Stimulated activated CD4-positive, alpha-beta T cell treated with anti-CD3 and anti-CD28 coated beads, Interleukin-4, amount 100 ng/mL, for 24 hours (primary cell): ENCODE results near the gene GALNT9.

Experiments used
- DNase-seq: peaks from one replicate; pipeline ENCODE4 v3.0.0-alpha.2; 2020

Gene GALNT9

DNA sequence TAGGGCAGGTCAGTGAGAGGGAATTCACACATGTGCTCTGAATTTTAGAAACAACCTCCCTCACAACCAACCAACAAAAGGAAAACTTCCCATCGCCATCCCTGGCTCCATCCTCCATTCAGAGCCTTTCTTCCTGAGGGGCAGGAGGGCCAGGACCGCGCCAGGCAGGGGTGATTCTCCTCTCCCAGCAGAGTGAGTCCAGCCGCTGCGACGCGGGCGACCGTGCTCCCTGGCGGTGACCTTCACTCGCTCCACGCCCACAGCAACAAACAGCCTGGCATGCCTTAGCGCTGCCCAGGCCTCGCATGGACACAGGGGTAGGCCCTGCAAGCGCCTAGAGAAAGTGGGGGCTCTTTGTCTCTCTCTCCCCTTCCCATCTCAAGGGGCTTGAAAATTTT is 3.7 kb downstream of the GALNT9 start:
- DNase-seq, result no peak

DNA sequence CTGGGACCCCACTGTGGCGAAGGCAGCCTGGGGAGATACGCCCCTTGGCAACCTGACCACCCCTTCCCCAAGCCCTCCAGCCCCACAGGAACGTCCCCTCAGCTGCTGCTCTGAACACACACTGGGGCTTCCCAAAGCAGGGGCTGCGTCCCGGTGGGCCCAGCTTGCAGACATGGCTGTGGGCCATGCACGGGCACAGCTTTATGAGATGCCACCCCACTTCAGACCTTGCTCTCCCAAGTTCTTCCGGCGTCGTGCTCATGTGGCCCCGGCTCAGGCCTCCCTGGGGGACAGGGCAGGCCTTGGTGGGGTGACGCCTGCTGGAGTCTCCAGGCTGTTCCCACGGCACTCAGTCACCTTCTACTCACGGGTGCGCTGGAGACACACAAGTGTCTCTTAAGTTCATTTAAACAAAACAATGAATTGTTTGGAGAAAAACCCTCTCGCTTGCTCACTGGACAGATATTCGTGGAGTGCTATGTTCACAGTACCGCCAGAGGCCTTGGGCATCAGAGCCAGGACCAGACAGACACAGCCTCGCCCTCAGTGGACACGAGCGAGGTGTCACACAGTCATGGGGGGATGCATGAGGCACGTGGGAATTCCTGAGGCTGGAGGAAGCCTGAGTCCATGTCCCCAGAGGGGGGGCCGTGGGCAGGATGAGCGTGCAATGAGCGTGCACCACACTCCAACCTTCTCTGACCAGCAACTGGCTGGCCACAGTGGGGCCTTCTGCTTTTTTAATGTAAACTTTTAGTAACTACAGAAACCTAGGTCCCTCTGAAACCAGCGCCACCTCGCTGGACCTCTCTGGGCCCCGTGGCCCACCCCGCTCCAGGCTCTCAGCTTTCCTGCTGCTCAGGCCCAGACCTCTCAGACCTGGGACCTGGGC is 4.3 kb downstream of the GALNT9 start:
- no peak for DNase-seq

DNA sequence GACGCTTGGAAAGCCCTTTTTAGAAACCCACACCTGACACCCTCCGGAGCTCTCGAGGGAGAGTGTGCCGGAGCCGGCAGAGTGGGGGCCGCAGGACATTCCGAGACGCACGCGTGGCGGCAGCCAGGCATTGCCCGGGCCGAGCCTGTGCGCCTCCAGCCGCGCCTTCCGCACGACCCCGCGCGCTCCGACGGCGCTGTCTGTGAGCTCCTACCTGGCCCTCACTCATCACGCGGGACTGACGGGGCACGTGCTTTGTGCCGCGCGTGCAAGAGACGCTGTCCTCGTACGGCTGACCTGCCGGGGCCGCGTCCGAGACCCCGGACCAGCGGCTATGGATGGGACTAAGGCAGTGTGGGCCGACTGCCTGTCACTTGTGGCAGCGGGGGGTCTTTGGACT is 5.2 kb downstream of the GALNT9 start:
- DNase-seq, result no peak

DNA sequence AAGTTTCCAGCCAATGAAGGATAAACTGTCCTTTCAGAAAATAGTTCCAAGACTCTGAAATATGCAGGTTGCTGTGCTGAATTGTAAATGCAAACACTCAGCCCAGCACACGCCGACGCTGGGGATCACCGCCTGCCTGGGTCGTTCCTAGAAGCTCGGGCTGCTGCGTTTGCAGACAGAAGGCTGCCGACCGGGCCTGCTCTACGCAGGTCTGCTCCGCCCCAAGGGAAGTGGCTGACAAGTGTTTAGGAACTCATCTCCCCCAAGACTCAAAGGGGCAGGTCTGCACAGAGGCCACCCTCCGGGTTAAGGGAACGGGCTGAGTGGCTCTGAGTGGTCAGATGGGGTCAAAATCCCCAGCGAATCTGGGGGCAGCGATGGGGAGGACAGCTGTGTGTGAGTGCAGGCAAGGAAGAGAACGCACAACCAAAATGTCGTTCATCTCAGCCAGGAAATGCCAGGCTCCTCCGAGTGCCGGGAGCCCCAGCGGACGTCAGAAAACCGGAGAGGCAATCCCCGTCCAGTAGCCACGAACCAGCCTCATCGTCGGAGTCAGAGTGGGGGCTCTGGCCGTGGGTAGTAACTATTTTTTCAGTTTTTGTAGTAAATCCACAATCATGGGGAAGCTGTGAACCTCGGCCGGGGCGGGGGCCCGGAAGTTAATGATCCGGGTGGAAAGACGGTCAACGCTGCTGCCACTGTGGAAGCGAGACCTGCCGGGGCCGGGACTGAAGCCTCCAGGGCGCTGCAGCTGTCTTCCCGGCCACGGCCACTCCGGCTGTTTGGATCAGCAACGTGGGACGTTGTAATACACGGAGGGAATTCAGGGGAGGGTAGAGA is 6.0 kb downstream of the GALNT9 start:
- no peak for DNase-seq

DNA sequence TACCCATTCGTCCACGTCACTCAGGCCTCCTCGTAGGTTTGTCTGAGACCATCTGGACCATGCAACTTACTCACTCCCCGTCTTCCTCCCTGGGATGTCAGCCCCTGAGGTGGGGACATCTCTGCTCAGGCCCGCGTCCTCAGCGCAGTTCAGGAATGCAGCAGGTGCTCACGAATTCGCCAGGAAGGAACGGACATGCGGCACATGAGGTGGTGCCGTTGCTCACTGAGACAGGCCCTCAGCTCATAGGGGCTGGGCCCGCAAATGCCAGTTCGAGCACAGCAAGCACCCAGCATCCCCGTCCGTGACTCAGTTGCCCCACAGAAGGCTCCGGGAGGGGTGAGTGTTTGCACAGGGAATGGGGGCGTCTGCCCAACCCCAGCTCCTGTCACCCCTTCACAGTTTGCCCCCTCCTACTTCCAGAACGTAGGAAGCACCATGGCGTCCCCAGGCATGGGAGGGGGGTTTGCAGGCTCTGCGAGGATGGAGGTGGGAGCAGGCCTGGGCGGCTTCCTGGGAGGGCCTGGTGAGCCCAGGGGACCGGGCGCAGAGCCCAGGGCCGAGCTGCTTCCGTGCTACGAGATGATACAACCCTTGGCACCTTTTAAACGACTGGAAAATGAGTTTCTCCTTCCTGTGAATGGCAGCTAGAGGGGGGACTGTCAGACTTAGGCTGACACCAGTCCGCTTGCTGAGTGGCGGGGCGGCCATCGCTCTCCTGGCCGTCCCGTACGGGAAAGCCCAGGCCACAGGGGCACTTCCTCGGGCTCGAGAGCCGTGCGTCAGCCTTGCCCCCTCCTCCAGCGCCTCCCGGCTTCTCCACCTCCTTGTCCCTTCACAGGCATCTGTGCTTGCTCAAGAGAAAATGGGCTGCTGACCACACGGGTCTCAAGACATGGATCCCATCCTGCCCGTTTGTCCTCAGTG is 6.9 kb downstream of the GALNT9 start:
- no peak for DNase-seq

DNA sequence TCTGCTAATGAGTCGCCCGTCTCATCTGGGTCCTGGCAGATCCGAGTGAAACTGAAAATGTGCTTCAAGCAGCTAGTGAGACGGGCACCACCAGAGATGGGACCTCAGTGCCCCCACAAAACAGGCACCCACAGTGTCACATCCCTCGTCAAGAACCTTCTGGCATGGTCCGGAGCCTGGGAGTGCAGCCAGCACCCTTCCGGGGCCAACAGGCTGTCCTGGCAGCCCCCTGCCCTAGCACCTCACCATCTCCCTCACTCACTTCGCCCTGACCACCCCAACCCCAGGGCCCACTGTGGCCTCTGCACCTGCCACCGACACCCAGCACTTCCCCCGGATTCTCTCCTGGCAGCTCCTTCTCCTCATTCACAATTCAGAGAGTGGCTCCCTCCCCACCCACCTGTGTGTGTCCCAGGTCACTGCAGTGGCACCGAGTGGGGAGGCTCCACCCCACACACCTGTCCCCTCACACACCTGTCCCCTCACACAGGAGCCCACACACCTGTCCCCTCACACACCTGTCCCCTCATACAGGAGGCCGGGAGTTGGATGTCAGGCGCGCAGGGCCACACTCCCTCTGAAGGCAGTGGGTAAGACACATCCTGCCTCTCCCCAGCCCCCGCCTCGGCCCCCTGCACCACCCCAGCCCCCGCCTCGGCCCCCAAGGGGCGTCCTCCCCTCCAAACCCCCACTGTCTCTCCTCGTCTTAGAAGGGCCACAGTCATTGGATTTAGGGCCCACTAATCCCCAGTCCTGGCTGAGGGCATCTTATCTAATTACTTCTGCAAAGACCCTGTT is 7.9 kb downstream of the GALNT9 start:
- DNase-seq, result no peak

DNA sequence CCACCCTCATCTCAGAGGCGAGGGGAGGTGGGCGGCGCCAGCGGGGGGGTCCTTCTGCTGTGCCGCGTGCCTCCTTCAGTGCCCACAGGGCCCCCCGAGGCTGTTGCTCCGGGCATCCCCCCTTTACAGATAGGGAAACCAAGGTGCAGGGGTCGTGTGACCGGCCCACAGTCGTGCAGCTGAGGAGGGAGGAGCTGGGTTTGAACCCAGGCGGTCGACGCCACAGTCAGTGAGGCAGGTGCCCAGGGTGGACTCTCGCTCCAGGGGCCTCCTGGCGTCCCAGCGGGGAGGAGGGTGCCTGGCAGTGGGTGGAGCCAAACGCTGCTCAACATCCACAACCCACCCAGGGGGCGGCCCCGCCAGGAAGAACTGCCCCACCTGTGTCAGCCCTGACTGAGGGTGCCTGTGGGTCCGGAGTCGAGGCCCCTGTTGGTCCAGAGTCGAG is 8.6 kb downstream of the GALNT9 start:
- DNase-seq, result no peak

DNA sequence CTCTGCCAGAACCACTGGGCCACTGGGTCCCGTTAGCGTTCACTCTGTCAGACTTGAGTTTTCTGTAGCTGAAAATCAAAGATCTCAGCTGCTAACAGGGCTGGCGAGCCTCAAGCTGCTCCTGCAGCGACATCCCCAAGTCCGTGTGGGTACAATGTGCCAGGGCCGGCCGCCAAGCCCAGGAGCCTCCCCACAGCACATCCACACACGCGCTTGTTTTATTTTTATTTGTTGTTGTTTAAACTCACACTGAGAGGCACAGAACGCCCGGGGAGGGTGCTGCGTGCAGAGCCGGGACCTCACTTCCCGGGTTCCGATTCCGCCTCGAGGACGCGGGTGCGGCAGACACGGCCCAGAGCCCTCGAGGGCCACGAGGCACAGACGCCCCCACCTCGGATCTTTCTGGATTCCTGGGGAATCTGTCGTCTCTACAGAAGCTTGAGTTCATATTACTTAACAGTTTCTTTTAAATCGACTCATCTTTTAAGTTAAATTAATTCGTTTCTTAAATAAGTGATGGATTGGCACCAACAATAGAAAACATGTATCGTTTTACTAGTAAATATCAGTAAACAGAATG is 9.3 kb downstream of the GALNT9 start:
- no peak for DNase-seq

DNA sequence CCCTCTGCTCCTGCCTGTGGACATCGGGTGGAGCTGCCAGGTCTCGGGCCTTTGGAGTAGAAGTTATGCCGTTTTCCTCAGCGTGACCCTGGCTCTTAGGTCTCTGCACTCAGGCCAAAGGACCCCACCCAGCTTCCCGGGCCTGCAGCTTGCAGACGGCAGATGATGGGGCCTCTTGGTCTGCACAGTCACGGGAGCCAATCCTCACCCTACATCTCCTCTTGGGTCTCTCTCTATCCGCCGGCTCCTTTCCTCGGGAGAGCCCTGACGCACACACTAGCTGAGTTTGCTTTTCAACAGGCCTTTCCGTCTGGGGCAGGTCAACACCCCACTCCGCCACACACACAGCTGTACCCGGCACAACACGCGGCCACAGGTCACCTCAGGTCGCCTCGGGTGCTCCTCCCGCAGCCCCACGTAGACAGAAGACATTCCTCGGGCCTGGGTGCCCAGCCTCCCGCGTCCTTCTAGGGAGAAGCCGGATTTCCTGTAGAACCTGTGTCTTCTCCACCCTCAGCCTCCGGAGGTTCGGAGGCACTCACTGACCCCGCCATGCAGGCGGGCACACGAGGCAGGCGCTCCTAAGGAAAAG is 9.9 kb downstream of the GALNT9 start:
- DNase-seq, result no peak

DNA sequence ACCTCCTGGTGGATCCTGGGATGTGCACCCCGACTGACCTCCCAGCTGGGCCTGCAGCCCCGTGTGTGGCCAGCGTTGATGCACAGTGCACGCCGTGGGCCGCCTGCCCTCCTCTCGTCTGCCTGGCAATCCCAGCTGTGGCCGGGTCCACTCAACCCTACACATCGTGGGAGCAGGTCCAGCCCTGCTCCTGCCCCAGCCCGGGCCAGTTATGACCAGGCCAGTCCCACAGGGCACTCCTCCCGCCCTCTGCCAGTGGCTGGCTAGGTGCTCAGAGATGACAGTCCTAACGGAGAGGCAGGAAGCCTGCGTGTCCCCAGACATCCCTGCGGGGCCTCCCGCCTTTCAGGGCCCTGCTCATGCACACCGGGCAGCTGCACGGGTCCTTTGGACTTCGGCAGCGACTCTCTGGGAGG is 10.8 kb downstream of the GALNT9 start:
- DNase-seq, result no peak

DNA sequence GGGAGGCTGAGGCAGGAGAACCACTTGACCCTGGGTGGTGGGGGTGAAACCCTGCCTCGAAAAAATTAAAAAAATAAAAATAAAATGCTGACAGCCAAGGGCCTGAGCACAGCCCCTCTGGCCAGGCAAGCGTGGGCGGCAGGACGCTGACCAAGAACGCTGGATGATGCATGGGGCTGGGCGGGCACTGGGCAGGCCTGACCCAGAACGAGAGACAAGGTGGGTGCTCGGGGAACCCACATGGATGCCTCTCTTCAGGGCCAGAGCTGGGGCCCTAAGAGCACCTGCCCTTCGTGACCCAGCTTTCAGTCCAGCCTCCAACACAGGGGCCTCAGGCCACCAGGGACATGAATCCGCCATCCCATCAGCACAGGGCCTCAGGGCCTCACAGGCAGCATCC is 11.3 kb downstream of the GALNT9 start:
- DNase-seq, result no peak

DNA sequence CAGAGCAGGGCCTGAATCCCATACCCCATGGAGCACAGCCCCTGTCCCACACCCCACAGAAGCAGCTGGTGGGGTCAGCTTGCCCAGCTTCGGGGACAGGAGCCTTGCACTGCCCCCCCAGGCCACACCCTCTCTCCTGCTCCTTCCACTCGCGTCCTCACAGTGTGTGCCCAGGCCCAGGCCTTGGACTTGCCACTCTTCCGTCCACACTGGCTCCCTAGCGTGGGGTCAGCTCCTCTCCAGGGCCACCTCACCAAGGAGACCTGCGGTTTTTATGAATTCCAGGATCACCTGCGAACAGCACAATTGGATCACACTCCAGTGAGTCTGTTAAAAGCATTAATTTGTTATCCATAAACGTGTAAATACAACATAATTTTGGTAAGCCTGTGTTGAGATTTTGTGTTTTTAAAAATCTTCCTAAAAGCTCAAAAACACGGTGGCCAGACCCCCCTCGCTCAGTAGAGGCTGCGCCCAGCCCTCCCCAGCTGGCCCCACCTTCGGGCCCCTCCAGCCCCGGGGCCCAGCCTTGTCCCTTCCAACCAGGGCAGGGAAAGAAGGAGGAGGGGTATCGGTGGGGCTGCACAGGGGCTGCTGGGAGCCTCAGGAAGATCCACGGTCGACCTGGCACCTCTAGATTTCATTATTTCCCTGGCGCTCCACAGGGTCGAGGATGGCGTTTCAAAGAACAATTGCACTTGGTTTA is 12.0 kb downstream of the GALNT9 start:
- DNase-seq, result no peak

DNA sequence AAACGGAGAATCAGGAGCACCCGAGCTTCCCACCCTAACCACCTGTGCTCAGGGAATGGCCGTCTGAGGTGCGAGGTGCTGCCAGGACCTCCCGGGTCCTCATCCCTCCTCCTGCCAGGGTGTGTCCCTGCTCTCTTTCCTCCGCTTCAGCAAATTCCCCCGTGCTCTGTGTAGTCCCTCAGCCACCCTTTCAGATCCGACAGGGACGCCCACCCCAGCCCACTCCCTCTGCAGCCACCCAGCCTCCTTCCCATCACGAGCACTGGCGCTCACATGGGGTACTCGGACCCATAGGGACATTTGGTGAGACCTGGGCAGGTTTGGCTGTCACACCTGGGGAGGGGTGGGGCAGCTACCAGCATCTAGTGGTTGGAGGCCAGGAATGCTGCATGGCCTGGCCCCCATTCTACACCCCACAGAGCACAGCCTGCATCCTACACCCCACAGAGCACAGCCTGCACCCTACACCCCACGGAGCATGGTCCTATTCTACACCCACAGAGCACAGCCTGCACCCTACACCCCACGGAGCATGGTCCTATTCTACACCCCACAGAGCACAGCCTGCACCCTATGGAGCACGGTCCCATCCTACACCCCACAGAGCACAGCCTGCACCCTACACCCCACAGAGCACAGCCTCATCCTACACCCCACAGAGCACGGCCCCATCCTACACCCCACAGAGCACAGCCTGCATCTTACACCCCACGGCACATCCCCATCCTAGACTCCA is 12.7 kb downstream of the GALNT9 start:
- DNase-seq, result no peak

DNA sequence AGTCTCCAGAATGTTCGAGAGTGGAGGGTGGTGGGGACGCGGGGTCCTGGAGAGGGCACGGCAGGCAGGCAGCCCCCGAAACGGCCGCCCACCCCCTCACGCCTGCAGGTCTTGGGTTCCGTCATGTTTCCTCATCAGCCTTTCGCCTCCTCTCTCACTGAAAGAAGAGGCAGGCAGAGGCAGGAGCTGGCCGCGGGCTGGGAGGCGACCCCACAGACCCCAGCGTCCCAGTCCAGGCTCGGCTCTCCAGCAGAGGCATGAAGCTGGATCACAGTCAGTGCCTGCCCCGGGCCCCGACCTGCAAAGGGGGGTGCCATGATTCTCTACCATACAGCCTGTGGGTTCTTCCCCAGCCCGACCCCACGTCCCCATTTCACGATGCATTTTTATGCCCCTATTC is 13.4 kb downstream of the GALNT9 start:
- DNase-seq, result no peak

DNA sequence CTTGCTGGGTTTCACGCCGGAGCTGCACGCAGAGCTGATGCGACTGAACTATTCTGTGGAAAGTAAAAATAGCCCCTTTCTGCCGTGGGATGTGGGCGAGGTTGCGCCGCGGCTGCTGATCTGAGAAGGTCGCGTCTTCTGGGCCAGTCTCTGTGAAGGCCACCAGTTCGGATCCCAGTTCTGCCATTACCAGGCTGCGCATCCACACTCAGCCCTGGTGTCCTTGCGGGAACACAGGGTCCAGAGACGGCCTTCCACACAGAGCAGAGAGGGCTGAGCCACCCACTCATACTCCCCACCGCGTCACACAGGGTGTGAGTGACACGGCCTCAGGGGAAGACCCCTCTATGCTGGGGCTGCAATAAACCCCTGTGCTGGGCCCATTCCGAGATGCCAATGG is 13.9 kb downstream of the GALNT9 start:
- no peak for DNase-seq

DNA sequence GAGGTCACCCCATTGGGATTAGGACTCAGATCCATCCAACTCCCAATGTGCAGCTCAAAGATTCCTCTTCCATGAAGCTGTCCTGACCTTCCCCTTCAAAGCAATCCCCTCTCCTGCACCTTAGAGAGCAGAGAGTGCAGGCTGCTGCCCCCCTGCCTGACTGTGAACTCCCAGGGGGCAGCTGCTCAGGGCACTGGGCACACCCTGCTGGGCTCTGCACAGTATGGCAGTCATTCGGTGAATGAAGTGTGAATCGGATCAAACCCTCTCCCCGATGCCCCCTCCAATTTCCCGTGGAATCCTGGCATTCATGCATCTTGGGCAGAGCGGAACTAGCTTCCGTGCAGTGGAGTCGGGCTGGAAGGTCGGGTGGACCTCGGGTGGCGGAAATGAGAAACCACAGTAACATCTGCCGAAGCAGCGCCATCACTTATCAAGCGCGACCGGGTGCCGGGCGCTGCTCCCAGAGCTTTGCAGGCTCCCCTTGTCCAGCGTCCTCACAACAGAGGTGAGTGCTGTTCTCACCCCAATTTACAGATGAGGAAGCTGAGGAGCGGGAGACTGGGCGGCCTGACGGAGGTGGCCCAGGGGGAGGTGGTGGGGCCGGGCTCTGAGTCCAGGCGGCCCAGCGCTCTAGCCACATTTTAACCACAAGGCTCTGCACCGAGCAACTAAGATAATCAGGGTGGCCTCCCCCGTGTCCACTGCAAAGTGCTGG is 14.7 kb downstream of the GALNT9 start:
- no peak for DNase-seq

DNA sequence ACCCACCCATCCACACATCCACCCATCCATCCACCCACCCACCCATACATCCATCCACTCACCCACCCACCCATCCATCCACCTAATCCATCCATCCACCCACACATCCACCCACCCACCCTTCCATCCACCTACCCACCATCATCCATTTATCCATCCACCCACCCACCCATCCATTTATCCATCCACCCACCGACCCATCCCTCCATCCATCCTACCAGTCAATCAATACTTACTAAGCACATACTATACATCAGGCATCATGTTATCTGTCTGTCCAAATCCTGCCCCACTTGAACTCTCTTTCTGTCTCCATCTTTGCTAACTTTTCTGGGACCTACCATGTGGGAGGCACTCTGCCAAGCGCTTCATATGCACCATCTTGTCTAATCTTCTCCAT is 15.4 kb downstream of the GALNT9 start:
- DNase-seq, result no peak

DNA sequence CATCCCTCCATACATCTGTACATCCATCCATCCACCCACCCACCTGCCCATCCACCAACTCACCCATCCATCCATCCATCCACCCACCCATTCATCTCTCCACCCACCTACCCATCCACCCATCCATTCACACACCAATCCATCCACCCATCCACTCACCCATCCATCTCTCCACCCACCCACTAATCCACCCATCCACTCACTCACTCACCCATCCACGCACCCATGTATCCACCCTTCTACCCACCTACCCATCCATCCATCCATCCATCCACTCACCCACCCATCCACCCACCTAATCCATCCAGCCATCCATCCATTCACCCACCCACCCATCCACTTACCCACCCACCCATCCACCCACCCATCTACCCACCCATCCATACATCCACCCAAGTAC is 16.2 kb downstream of the GALNT9 start:
- no peak for DNase-seq

DNA sequence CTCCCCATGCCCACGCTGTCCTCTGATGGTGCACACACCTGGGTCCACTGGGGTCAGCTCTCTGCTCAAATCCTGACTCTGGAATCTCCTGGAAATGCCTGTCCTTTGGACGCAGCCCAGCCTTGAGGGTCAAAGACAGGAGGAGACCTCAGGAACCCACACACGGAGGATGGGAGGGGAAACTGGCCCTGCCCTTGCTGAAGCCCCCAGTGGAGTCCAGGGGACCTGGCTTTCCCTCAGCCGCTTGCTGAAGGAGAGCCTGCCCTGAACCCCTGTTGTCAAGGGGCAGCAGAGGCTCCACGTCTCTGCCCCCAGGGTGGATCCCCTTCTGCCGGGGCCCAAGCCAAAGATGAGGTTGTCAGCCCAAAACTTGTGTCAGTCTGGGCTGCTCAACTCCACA is 16.9 kb downstream of the GALNT9 start:
- no peak for DNase-seq
